Effector memory CD4-positive, alpha-beta T cell (primary cell): Measurements from ENCODE around the gene HLA-DPB1.
A peak's percentile ranks its signal among the peaks of the same experiment; 100 is the strongest.

ENCODE experiments used
- DNase-seq, 3 donors: peaks; one replicate each; pipeline ENCODE4 v3.0.0-alpha.2; 2020
- H3K27ac ChIP-seq: 2 replicates; pipeline ENCODE4 v1.7.0; 2013; ENCODE audit warnings: mild to moderate bottlenecking, low read length, moderate library complexity; ENCODE audit not compliant: insufficient read depth, poor library complexity, severe bottlenecking
- H3K27me3 ChIP-seq: replicated peaks from 2 replicates; pipeline ENCODE4 v1.7.0; 2013; ENCODE audit warnings: mild to moderate bottlenecking, low read length; ENCODE audit not compliant: insufficient read depth, control insufficient read depth, poor library complexity, severe bottlenecking
- H3K36me3 ChIP-seq: 2 replicates; pipeline ENCODE4 v1.7.0; 2013; ENCODE audit warnings: mild to moderate bottlenecking, low read length, moderate library complexity; ENCODE audit not compliant: control insufficient read depth, insufficient read depth
- H3K4me1 ChIP-seq: 2 replicates; pipeline ENCODE4 v1.7.0; 2013; ENCODE audit warnings: low read length, mild to moderate bottlenecking; ENCODE audit not compliant: control insufficient read depth, insufficient read depth, poor library complexity, severe bottlenecking
- H3K4me3 ChIP-seq: 2 replicates; pipeline ENCODE4 v1.7.0; 2013; ENCODE audit warnings: low read length, low read depth, mild to moderate bottlenecking; ENCODE audit not compliant: insufficient read depth, poor library complexity, severe bottlenecking
- H3K9me3 ChIP-seq: 2 replicates; pipeline ENCODE4 v1.7.0; 2013; ENCODE audit warnings: mild to moderate bottlenecking, low read length, moderate library complexity; ENCODE audit not compliant: control insufficient read depth
- total RNA-seq, 3 donors: gene quantifications; one replicate each; lab custom pipeline; 2026; lab: John Stamatoyannopoulos, UW

The HLA-DPB1 gene
- total RNA-seq, result 31.3 to 52.3 (median 39.6) reads per million in 3 donors

- H3K4me3 ChIP-seq, result peak within 1 kb of the TSS; percentile 67
- no peaks in the 10 kb centered on the region for H3K36me3 ChIP-seq
- no peaks in the 10 kb centered on the region for H3K9me3 ChIP-seq
- H3K27ac ChIP-seq, result peak within 1 kb of the TSS; percentile 71
- H3K27me3 ChIP-seq, result peaks cover 6% of the 10 kb centered on the region
- DNase-seq, result peak in 2 of 3 donors; percentile 5 to 29
- peaks cover 11% of the 10 kb centered on the region for H3K4me1 ChIP-seq
Observed at GRCh38 chr6:33075568-33076405, at the start of gene HLA-DPB1. HLA-DPB1 (plus strand) TSS chr6:33075990; CDS start chr6:33076042, 52 bp downstream.

- Histone ChIP-seq H3K27ac (no peak overlapping the region), H3K4me1 (no peaks in the 10 kb centered on the region), H3K9me3 (no peaks in the 10 kb centered on the region), H3K36me3 (no peaks in the 10 kb centered on the region), H3K4me3 (no peak overlapping the region), H3K27me3 (no peaks in the 10 kb centered on the region)
- no peak for DNase-seq
Observed at GRCh38 chr6:33028220-33028849, 47.5 kb upstream of the HLA-DPB1 start.

GRCh38 chr6:33029328-33030184 lies 46.2 kb upstream of the HLA-DPB1 start:
- H3K4me1 ChIP-seq, result no peaks in the 10 kb centered on the region
- DNase-seq, result no peak
- H3K36me3 ChIP-seq, result no peaks in the 10 kb centered on the region
- H3K27me3 ChIP-seq, result no peaks in the 10 kb centered on the region
- H3K9me3 ChIP-seq, result no peaks in the 10 kb centered on the region
- H3K27ac ChIP-seq, result no peak overlapping the region
- H3K4me3 ChIP-seq, result no peak overlapping the region

- Histone ChIP-seq H3K27me3 (no peaks in the 10 kb centered on the region), H3K4me3 (no peak overlapping the region), H3K4me1 (no peaks in the 10 kb centered on the region), H3K9me3 (no peaks in the 10 kb centered on the region), H3K27ac (no peak overlapping the region), H3K36me3 (no peaks in the 10 kb centered on the region)
- DNase-seq, result no peak
Observed at GRCh38 chr6:33030245-33030644, 45.5 kb upstream of the HLA-DPB1 start.

- Histone ChIP-seq H3K27me3 (no peaks in the 10 kb centered on the region), H3K4me1 (no peaks in the 10 kb centered on the region), H3K36me3 (no peaks in the 10 kb centered on the region)
Observed at GRCh38 chr6:33034554-33034953, 41.2 kb upstream of the HLA-DPB1 start.

GRCh38 chr6:33036535-33036934 lies 39.3 kb upstream of the HLA-DPB1 start:
- no peak for DNase-seq
- H3K27me3 ChIP-seq, result no peaks in the 10 kb centered on the region

More at GRCh38 chr6:33034554-33034953, 41.2 kb upstream of the HLA-DPB1 start:
- no peak overlapping the region for H3K27ac ChIP-seq
- DNase-seq, result no peak
- H3K9me3 ChIP-seq, result no peaks in the 10 kb centered on the region
- H3K4me3 ChIP-seq, result no peak overlapping the region

GRCh38 chr6:33040157-33040556 lies 35.6 kb upstream of the HLA-DPB1 start:
- no peaks in the 10 kb centered on the region for H3K9me3 ChIP-seq
- H3K4me1 ChIP-seq, result no peaks in the 10 kb centered on the region
- no peaks in the 10 kb centered on the region for H3K27me3 ChIP-seq
- no peaks in the 10 kb centered on the region for H3K36me3 ChIP-seq
- H3K27ac ChIP-seq, result no peak overlapping the region
- DNase-seq, result no peak
- no peak overlapping the region for H3K4me3 ChIP-seq

More at GRCh38 chr6:33036535-33036934, 39.3 kb upstream of the HLA-DPB1 start:
- H3K9me3 ChIP-seq, result no peaks in the 10 kb centered on the region
- no peak overlapping the region for H3K27ac ChIP-seq
- H3K4me1 ChIP-seq, result no peaks in the 10 kb centered on the region
- no peak overlapping the region for H3K4me3 ChIP-seq
- H3K36me3 ChIP-seq, result no peaks in the 10 kb centered on the region

GRCh38 chr6:33049323-33050013 lies 26.3 kb upstream of the HLA-DPB1 start:
- no peak for DNase-seq
- Histone ChIP-seq H3K9me3 (no peaks in the 10 kb centered on the region), H3K27me3 (peaks cover 5% of the 10 kb centered on the region), H3K4me3 (no peak overlapping the region), H3K36me3 (no peaks in the 10 kb centered on the region), H3K27ac (no peak overlapping the region), H3K4me1 (no peaks in the 10 kb centered on the region)

GRCh38 chr6:33050014-33050810 lies 25.6 kb upstream of the HLA-DPB1 start:
- no peak for DNase-seq
- H3K4me3 ChIP-seq, result no peak overlapping the region
- H3K4me1 ChIP-seq, result no peaks in the 10 kb centered on the region
- H3K27me3 ChIP-seq, result peaks cover 5% of the 10 kb centered on the region
- H3K36me3 ChIP-seq, result no peaks in the 10 kb centered on the region
- no peak overlapping the region for H3K27ac ChIP-seq
- H3K9me3 ChIP-seq, result no peaks in the 10 kb centered on the region
